ENCODE results near the gene CAPN3.

GRCh38 chr15:42405863-42406482, 46.7 kb downstream of the CAPN3 start:
- TF ChIP-seq CTCF (IDR thresholded peaks at IDR 0.05; ENCODE audit: low read length) (no peak), EZH2phosphoT487 (IDR thresholded peaks at IDR 0.05; ENCODE audit: low read length) (no peak)

All from MM.1S (cell line).